Upper lobe of left lung (tissue), 4 donors: ENCODE results near the gene TMED10.

Experiments
- CTCF ChIP-seq, 6 experiments: fragments of 450-650 bp in 4 of 6; fragments of 200-600 bp in 2 of 6; sonication (generic) in 2 of 6; IDR thresholded peaks; one replicate each; pipeline ENCODE4 v1.5.1; 2016 to 2019; ENCODE audit warnings: antibody characterized with exemption in 6 of 6
- EP300 ChIP-seq, 4 donors: sonication (generic); formaldehyde crosslinking; IDR thresholded peaks; one replicate each; pipeline ENCODE4 v1.5.1; 2017; ENCODE audit warnings: antibody characterized with exemption in 4 of 4, control low read depth in 2 of 4
- POLR2A ChIP-seq, 4 donors: fragments of 450-650 bp; IDR thresholded peaks; one replicate each; pipeline ENCODE4 v1.5.1; 2016 to 2017; ENCODE audit warnings: antibody characterized with exemption in 4 of 4, mild to moderate bottlenecking in 2 of 4
- POLR2AphosphoS5 ChIP-seq, 2 donors: sonication (generic); formaldehyde crosslinking; IDR thresholded peaks; one replicate each; pipeline ENCODE4 v1.5.1; 2017; ENCODE audit warnings: antibody characterized with exemption in 2 of 2

DNA sequence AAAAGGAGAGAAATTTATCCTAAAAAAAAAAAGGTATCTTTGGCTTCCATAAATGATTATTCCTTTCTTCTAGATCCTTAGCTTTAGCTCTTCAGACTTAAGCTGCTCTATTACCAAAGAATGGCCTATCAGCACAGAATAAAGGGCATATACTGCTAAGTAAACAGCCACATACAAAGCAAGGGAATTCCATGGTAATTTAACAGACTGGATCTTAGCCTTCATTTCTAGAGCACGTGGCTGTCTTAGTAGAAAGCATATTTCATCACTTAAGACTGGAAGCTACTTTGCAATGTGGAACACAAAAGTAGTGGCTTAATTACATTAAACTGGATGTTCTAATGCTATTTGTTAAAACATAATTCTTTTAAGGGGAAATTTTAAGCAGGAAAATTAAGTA lies 23.1 kb downstream of the TMED10 start:
- no peak for TF ChIP-seq POLR2AphosphoS5 (IDR thresholded peaks at IDR 0.05)
- no peak for TF ChIP-seq CTCF (IDR thresholded peaks at IDR 0.05)
- no peak for TF ChIP-seq POLR2A (IDR thresholded peaks at IDR 0.05)
- no peak for TF ChIP-seq EP300 (IDR thresholded peaks at IDR 0.05)
